Measurements from ENCODE around the gene MMP19. TPM values are rescaled to one million over a fixed set of nuclear protein-coding genes. Genes with fewer than 3 reads are reported as not detected.
A peak's percentile ranks its signal among the peaks of the same experiment; 100 is the strongest.

MMP19 gene
- total and polyA plus RNA-seq, 9 donors = 3.6 to 42.7 (median 23.3) TPM

GRCh38 chr12:55845785-55846496 is 3.2 kb upstream of the MMP19 start:
- Histone ChIP-seq H3K27ac (no peak overlapping the region), H3K36me3 (no peaks in the 10 kb centered on the region), H3K27me3 (no peaks in the 10 kb centered on the region), H3K4me3 (no peak overlapping the region), H3K4me1 (ENCODE audit: insufficient read depth) (peaks cover 12% of the 10 kb centered on the region), H3K9me3 (no peaks in the 10 kb centered on the region)
- no peak for TF ChIP-seq CTCF (IDR thresholded peaks at IDR 0.05)
- no peak for TF ChIP-seq EP300 (IDR thresholded peaks at IDR 0.05)
- TF ChIP-seq POLR2A (IDR thresholded peaks at IDR 0.05) = no peak
- WGBS, 3 donors = 59 to 76% (median 68%) methylated on average over 7 of the region's 7 CpGs
- intact Hi-C loops (cut with DNase I) = loop anchor here in 1 of 4 donors (5.0 kb wide), 1 partner anchor 86 kb away; the partner anchor contains the start of gene DGKA
- DNase-seq = no peak

GRCh38 chr12:55845361-55845760 is 2.6 kb upstream of the MMP19 start:
- H3K27me3 ChIP-seq = no peaks in the 10 kb centered on the region
- TF ChIP-seq POLR2A (IDR thresholded peaks at IDR 0.05) = no peak
- intact Hi-C loops (cut with DNase I) = loop anchor here in 1 of 4 donors (5.0 kb wide), 1 partner anchor 87 kb away; the partner anchor contains the start of gene DGKA
- 75 to 82% (median 79%) methylated on average over 5 of the region's 5 CpGs for WGBS, 3 donors
- no peaks in the 10 kb centered on the region for H3K36me3 ChIP-seq
- H3K4me1 ChIP-seq (ENCODE audit: insufficient read depth) = peaks cover 12% of the 10 kb centered on the region
- H3K9me3 ChIP-seq = no peaks in the 10 kb centered on the region
- H3K27ac ChIP-seq = no peak overlapping the region
- no peak for DNase-seq
- H3K4me3 ChIP-seq = no peak overlapping the region

- no peak overlapping the region for H3K4me3 ChIP-seq
- WGBS, 3 donors = 92 to 94% (median 93%) methylated on average over 4 of the region's 4 CpGs
- H3K4me1 ChIP-seq (ENCODE audit: insufficient read depth) = peaks cover 12% of the 10 kb centered on the region
- intact Hi-C loops (cut with DNase I) = loop anchor here in 1 of 4 donors (5.0 kb wide), 1 partner anchor 87 kb away; the partner anchor contains the start of gene DGKA
- H3K36me3 ChIP-seq = no peaks in the 10 kb centered on the region
- no peak for TF ChIP-seq CTCF (IDR thresholded peaks at IDR 0.05)
- no peak for TF ChIP-seq EP300 (IDR thresholded peaks at IDR 0.05)
- TF ChIP-seq POLR2A (IDR thresholded peaks at IDR 0.05) = no peak
- H3K27ac ChIP-seq = no peak overlapping the region
- no peak for DNase-seq
- no peaks in the 10 kb centered on the region for H3K9me3 ChIP-seq
- H3K27me3 ChIP-seq = no peaks in the 10 kb centered on the region
Observed at GRCh38 chr12:55844961-55845360, 2.2 kb upstream of the MMP19 start.

GRCh38 chr12:55843431-55843830 is 695 bp upstream of the MMP19 start:
- 92 to 97% (median 92%) methylated on average over 4 of the region's 4 CpGs for WGBS, 3 donors
- Histone ChIP-seq H3K27me3 (no peaks in the 10 kb centered on the region), H3K36me3 (no peaks in the 10 kb centered on the region), H3K9me3 (no peaks in the 10 kb centered on the region), H3K4me3 (no peak overlapping the region), H3K4me1 (ENCODE audit: insufficient read depth) (peaks cover 9% of the 10 kb centered on the region), H3K27ac (no peak overlapping the region)
- no peak for TF ChIP-seq POLR2A (IDR thresholded peaks at IDR 0.05)
- intact Hi-C loops (cut with DNase I) = no loop called here
- no peak for DNase-seq

- H3K4me1 ChIP-seq (ENCODE audit: insufficient read depth) = peaks cover 3% of the 10 kb centered on the region
- no peaks in the 10 kb centered on the region for H3K9me3 ChIP-seq
- WGBS, 3 donors = 81 to 90% (median 89%) methylated on average over 11 of the region's 11 CpGs
- no peaks in the 10 kb centered on the region for H3K27me3 ChIP-seq
- H3K36me3 ChIP-seq = no peaks in the 10 kb centered on the region
- intact Hi-C loops (cut with DNase I) = no loop called here
- H3K4me3 ChIP-seq = no peak overlapping the region
- peak in 1 of 5 donors; percentile 18 for DNase-seq
- no peak for TF ChIP-seq CTCF (IDR thresholded peaks at IDR 0.05)
- H3K27ac ChIP-seq = no peak overlapping the region
Observed at GRCh38 chr12:55840581-55841351, 2.0 kb downstream of the MMP19 start.
